GM19324 (cell line): ENCODE data around the gene NOL9.

Experiments
- ATAC-seq: cut with Tn5 transposase; IDR thresholded peaks from one replicate; pipeline ENCODE4 v1.9.1; 2021; ENCODE audit warnings: mild to moderate bottlenecking, moderate library complexity; ENCODE audit not compliant: unreplicated experiment, low FRiP score

NOL9 gene

DNA sequence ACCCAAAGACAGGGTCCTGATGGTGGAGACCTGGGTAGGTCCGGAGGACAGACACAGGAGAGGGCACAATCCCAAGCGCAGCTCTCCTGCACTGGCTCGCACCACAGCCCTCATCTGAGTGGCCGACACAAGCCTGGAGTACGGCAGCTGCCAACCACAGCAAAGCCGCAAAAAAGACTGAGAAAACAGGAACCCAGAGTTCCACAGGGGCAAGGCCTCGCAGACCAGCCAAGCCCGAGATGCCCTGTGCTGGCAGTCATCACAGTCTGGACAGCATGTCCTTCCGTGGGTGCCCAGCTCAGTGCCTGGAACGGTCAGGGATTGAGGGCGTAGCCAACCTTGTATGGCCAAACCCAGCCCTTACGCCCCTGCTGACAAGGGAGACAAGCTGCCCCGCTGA, 36.9 kb upstream of the NOL9 start:
- ATAC-seq: no peak

DNA sequence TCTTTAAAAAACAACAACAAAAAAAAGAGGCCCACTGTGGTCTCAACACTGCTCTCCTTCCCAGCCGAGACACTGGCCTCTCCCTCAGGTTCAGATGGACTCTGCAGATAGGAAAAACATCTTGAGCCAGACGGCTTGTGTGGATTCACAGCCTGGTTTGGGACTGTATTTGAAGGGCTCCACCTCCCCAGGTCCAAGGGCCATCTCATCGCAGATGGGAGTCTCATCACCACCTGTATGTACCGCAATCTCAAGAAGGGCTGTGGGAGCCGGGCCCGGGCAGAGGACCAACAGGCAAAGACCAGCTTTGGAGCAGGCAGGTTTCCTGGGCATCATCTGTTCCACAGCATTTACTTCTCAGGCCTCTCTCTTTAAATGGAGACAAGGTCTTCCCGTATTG, 35.7 kb upstream of the NOL9 start:
- ATAC-seq: no peak

- ATAC-seq: no peak
Observed at GRCh38 chr1:6588893-6589520, 34.7 kb upstream of the NOL9 start.

GRCh38 chr1:6588128-6588892, 34.0 kb upstream of the NOL9 start:
- no peak for ATAC-seq

- ATAC-seq: no peak
Observed at GRCh38 chr1:6587261-6588005, 33.1 kb upstream of the NOL9 start.

GRCh38 chr1:6586404-6586816, 32.1 kb upstream of the NOL9 start:
- no peak for ATAC-seq

- no peak for ATAC-seq
Observed at GRCh38 chr1:6585841-6586240, 31.5 kb upstream of the NOL9 start.

DNA sequence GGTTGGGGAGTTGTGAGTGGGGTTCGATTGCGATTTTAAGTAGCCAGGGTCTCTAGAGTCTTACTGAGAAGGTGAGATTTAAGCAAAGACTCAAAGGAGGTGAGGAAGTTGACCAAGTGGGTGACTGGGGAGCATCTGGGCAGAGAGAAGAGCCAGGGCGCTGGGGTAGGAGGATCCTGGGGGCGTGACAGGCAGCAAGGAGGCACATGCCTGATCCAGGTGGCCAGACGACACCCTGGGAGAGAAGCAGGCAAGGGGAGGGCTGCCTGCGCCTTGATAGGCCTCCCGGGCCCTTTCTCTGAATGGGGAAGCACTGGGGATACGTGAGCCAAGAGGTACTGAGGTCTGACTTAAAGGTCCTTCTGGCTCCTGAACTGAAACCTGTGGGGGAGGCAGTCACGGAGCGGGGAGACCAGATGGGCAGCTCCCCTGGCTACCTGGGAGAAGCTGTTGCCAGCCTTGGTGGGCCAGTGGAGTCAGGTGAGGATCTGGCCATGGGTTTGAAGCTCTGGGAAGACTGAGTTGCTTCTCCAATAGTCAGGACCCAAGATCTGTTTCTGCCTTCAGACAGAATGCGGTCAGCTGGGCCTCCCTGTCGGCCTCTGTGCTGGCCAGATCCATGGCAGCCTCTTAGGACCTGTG, 30.9 kb upstream of the NOL9 start:
- ATAC-seq: no peak

- ATAC-seq: no peak
Observed at GRCh38 chr1:6584126-6585080, 30.1 kb upstream of the NOL9 start.

- peak; percentile 28 for ATAC-seq
Observed at GRCh38 chr1:6582370-6582769, 28.1 kb upstream of the NOL9 start.

DNA sequence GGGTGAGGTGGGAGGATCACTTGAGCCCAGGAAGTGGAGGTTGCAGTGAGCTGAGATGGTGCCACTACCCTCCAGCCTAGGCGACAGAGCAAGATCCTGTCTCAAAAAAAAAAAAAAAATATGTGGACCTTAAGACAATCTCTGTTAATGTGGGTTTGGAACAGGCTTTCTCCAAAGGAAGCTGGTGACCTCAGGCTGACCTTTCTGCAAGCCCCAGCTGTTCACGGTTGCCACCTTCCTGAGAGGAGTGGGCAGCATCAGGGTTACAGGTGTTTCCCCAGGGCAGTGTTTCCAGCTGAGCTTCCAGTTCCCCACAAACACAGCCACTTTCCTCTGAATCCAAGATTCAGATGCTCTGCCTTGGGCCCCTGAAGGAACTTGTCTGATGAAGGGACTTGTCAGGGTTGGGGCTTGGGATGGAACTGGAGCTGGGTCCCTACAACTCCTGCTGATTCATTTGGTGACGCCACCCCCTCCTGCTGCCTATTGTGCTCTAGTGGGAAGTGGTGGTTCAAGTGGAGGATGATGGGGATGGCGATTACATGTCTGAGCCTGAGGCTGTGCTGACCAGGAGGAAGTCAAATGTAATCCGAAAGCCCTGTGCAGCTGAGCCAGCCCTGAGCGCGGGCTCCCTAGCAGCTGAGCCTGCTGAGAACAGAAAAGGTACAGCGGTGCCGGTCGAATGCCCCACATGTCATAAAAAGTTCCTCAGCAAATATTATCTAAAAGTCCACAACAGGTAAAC, 27.4 kb upstream of the NOL9 start:
- ATAC-seq: no peak

DNA sequence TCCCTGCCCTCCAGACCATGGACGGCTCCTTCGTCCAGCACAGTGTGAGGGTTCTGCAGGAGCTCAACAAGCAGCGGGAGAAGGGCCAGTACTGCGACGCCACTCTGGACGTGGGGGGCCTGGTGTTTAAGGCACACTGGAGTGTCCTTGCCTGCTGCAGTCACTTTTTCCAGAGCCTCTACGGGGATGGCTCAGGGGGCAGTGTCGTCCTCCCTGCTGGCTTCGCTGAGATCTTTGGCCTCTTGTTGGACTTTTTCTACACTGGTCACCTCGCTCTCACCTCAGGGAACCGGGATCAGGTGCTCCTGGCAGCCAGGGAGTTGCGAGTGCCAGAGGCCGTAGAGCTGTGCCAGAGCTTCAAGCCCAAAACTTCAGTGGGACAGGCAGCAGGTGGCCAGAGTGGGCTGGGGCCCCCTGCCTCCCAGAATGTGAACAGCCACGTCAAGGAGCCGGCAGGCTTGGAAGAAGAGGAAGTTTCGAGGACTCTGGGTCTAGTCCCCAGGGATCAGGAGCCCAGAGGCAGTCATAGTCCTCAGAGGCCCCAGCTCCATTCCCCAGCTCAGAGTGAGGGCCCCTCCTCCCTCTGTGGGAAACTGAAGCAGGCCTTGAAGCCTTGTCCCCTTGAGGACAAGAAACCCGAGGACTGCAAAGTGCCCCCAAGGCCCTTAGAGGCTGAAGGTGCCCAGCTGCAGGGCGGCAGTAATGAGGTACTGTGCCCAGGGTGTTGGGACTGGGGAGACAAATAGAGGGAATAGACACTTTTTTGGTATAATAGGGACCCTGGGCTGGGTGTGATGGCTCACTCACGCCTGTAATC, 26.5 kb upstream of the NOL9 start:
- no peak for ATAC-seq

DNA sequence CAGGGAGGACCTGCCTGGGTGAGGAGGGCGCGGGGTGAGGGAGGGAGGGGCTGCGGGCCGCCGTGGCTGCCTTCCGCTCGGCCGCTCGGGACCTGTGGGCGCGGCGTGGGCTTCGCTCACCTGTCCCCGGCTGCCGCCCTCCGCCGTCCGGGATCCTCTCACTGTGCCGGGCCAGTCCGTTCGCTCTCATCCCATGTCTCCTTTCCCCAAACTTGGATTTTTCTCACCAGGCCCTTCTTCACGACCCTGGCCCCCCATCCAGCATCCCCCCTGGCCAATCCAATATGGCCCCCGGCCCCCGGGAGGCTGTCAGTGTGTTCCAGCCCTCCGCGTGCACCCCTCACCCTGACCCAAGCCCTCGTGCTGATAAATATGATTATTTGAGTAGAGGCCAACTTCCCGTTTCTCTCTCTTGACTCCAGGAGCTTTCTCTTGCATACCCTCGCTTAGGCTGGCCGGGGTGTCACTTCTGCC, 25.8 kb upstream of the NOL9 start:
- no peak for ATAC-seq

DNA sequence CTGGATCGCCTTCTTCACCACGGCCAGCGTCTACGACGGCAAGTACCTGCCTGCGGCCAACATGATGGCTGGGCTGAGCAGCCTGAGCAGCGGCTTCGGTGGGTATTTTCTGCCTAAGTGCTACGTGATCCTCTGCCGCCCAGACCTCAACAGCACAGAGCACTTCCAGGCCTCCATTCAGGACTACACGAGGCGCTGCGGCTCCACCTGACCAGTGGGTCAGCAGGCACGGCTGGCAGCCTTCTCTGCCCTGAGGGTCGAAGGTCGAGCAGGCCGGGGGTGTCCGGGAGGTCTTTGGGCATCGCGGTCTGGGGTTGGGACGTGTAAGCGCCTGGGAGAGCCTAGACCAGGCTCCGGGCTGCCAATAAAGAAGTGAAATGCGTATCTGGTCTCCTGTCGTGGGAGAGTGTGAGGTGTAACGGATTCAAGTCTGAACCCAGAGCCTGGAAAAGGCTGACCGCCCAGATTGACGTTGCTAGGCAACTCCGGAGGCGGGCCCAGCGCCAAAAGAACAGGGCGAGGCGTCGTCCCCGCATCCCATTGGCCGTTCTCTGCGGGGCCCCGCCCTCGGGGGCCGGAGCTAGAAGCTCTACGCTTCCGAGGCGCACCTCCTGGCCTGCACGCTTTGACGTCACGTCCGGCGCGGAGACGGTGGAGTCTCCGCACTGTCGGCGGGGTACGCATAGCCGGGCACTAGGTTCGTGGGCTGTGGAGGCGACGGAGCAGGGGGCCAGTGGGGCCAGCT, 25.2 kb upstream of the NOL9 start, which contains the start of gene ZBTB48:
Gene ZBTB48, plus strand, starts transcription at position 621 of the 745 bp plus-strand sequence. CDS start 616 bp downstream, outside the sequence.
- peak; percentile 95 for ATAC-seq

DNA sequence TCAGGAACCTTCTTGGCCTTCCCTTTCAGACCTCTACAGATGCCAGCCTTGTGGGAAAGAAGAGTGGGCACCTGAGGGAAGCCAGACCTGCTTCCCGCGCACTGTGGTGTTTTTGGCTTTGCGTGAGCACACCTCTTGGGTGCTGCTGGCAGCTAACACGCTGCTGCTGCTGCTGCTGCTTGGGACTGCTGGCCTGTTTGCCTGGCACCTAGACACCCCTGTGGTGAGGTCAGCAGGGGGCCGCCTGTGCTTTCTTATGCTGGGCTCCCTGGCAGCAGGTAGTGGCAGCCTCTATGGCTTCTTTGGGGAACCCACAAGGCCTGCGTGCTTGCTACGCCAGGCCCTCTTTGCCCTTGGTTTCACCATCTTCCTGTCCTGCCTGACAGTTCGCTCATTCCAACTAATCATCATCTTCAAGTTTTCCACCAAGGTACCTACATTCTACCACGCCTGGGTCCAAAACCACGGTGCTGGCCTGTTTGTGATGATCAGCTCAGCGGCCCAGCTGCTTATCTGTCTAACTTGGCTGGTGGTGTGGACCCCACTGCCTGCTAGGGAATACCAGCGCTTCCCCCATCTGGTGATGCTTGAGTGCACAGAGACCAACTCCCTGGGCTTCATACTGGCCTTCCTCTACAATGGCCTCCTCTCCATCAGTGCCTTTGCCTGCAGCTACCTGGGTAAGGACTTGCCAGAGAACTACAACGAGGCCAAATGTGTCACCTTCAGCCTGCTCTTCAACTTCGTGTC, 24.5 kb upstream of the NOL9 start:
- ATAC-seq: no peak

DNA sequence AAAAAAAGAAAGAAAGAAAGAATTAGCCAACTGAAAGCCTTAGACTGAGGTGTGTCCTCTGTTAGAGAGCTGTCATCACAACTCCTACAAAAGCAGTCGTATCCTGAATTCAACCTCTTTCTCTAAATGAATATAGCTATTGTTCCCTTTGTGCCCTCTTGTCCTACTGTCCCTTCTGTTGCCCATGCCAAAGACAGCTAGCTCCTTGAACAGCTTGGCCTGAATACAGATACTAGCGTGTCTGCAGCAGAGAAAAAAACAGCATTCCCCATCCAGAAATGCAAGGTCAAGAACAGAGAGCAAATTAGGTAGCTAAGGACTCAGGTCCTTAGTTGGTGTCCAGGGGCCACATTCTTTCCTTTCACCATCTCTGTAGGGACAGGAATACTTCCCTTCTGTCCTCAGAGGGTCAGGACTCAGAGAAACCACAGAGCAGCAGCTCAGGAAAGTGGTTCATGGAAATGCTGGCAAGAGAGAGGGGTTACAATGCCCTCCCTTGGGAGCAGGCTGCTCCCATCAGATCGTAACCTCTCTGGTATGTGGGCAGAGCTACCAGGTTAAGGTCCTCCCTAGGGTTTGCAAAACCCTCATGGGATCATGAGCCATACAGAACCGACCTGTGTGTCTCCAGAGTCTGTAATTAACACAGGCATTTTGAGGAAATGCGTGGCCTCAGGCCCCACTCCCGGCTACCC, 23.7 kb upstream of the NOL9 start:
- no peak for ATAC-seq
